Lower lobe of right lung (tissue), 2 donors: ENCODE results near the gene DCAF15. TPM values are rescaled to one million over a fixed set of nuclear protein-coding genes. Genes with fewer than 3 reads are reported as not detected.
A peak's percentile ranks its signal among the peaks of the same experiment; 100 is the strongest.

ENCODE experiments used
- ATAC-seq, 2 donors: fragments of 200-7000 bp; cut with Tn5 transposase; one replicate each; pipeline ENCODE4 v1.9.1; 2020 to 2022; ENCODE audit warnings: mild to moderate bottlenecking in 2 of 2, moderate library complexity in 2 of 2
- DNase-seq: peaks from one replicate; pipeline ENCODE4 v3.0.0-alpha.2; 2020
- H3K27ac ChIP-seq: fragments of 200-600 bp; one replicate; pipeline ENCODE4 v1.8.0; 2022
- H3K27me3 ChIP-seq: fragments of 200-600 bp; one replicate; pipeline ENCODE4 v1.8.0; 2022; ENCODE audit warnings: low read depth
- H3K36me3 ChIP-seq: fragments of 200-600 bp; one replicate; pipeline ENCODE4 v1.8.0; 2022; ENCODE audit warnings: mild to moderate bottlenecking
- H3K4me1 ChIP-seq: fragments of 200-600 bp; one replicate; pipeline ENCODE4 v1.8.0; 2022
- H3K4me3 ChIP-seq: fragments of 200-600 bp; one replicate; pipeline ENCODE4 v1.8.0; 2022; ENCODE audit warnings: mild to moderate bottlenecking
- H3K9me3 ChIP-seq: fragments of 200-600 bp; one replicate; pipeline ENCODE4 v1.8.0; 2022
- intact Hi-C: fragments of 100-400 bp; cut with DNase I; formaldehyde crosslinking; loops from one replicate; pipeline ENCODE4 v1.11.0; 2022
- total RNA-seq: library from RNA; stranded (reverse); fragmentation: NEBNext Ultra II Directional; extraction: Animal tissue kit (Norgen Biotek cat#: 25700); gene quantifications from one replicate; pipeline ENCODE4 v1.2.1, GENCODE V29; 2021
- TF ChIP-seq, protein P1 (sequence below): fragments of 200-600 bp; IDR thresholded peaks from one replicate; pipeline ENCODE4 v1.8.0; 2022; ENCODE audit warnings: antibody characterized with exemption, mild to moderate bottlenecking
- donor health status: DM: no; HTN: yes; CAD: no; lungs with severe emphysema.

DCAF15 gene
- total RNA-seq, 1 donor from 2014 or later: 28.4 TPM

GRCh38 chr19:13937479-13938300, 14.6 kb upstream of the DCAF15 start:
- H3K4me1 ChIP-seq: peaks cover 7% of the 10 kb centered on the region
- no peak overlapping the region for H3K27ac ChIP-seq
- DNase-seq (no peak), ATAC-seq (peak; percentile 10 to 30)
- H3K9me3 ChIP-seq: no peaks in the 10 kb centered on the region
- no peaks in the 10 kb centered on the region for H3K36me3 ChIP-seq
- peak overlapping the region; percentile 40 for H3K4me3 ChIP-seq
- TF ChIP-seq, protein P1, sequence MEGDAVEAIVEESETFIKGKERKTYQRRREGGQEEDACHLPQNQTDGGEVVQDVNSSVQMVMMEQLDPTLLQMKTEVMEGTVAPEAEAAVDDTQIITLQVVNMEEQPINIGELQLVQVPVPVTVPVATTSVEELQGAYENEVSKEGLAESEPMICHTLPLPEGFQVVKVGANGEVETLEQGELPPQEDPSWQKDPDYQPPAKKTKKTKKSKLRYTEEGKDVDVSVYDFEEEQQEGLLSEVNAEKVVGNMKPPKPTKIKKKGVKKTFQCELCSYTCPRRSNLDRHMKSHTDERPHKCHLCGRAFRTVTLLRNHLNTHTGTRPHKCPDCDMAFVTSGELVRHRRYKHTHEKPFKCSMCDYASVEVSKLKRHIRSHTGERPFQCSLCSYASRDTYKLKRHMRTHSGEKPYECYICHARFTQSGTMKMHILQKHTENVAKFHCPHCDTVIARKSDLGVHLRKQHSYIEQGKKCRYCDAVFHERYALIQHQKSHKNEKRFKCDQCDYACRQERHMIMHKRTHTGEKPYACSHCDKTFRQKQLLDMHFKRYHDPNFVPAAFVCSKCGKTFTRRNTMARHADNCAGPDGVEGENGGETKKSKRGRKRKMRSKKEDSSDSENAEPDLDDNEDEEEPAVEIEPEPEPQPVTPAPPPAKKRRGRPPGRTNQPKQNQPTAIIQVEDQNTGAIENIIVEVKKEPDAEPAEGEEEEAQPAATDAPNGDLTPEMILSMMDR: no peak
- intact Hi-C loops: no loop called here
- peaks cover 13% of the 10 kb centered on the region for H3K27me3 ChIP-seq

DNA sequence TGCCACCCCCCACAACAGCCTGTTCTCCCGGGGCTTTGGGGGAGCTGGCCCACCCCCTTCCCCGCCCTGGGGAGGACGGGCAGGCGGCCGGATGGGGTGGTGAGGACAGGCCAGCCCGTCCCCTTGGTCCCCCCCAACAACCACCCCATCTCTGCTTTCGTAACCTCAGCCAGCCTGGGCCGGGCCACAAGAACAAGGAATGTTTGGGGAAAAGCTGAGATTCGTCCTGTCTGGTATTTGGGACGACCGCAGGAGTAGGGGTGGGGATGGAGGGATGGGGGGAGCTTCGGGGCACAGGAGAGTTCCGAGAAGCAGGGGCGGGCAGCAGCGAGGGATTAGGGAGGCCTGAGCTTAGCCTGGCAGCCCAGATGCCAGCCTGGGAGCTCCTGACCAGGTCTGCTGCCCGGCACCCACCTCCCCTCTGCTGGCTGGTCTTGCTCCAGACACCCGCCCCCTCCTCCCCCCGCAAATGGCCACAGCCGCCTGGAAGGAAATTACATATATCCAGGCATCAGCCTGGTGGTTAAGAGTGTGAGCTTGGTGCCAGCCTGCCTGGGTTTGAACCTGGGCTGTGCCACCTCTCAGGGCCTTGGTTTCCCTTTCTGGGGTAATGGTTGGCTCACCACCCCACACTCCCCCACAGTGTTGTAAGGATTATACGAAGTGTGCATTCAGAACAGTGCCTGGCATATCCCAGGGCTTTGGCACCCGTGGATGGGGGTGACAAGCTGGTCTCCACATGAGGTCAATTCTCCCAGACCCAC, 13.8 kb upstream of the DCAF15 start, which contains the start of gene PODNL1:
Gene PODNL1 (minus strand): TSS at position 117 of the 764 bp plus-strand sequence. CDS start 236 bp downstream, outside the sequence.
- peak within 1 kb of the TSS; percentile 40 for H3K4me3 ChIP-seq

GRCh38 chr19:13942023-13942684, 10.2 kb upstream of the DCAF15 start:
- TF ChIP-seq, protein P1: no peak
- Histone ChIP-seq H3K9me3 (no peaks in the 10 kb centered on the region), H3K4me1 (peaks cover 7% of the 10 kb centered on the region), H3K4me3 (no peak overlapping the region), H3K36me3 (no peaks in the 10 kb centered on the region), H3K27ac (no peak overlapping the region), H3K27me3 (peaks cover 13% of the 10 kb centered on the region)
- intact Hi-C loops: no loop called here
- DNase-seq: no peak
- no peak for ATAC-seq

More for the DNA sequence above, 13.8 kb upstream of the DCAF15 start, which contains the start of gene PODNL1:
- peaks cover 7% of the 10 kb centered on the region for H3K4me1 ChIP-seq
- no peaks in the 10 kb centered on the region for H3K36me3 ChIP-seq
- intact Hi-C loops: no loop called here
- DNase-seq (no peak), ATAC-seq (peak; percentile 64 to 67)
- no peaks in the 10 kb centered on the region for H3K9me3 ChIP-seq
- H3K27ac ChIP-seq: no peak within 1 kb of the TSS
- H3K27me3 ChIP-seq: peaks cover 13% of the 10 kb centered on the region
- TF ChIP-seq, protein P1: no peak

- Histone ChIP-seq H3K36me3 (no peaks in the 10 kb centered on the region), H3K9me3 (no peaks in the 10 kb centered on the region), H3K4me1 (no peaks in the 10 kb centered on the region), H3K4me3 (no peak overlapping the region), H3K27ac (no peak overlapping the region), H3K27me3 (no peaks in the 10 kb centered on the region)
- ATAC-seq: no peak
- intact Hi-C loops: no loop called here
- DNase-seq: no peak
- TF ChIP-seq, protein P1: no peak
Observed at GRCh38 chr19:13946414-13946813, 5.9 kb upstream of the DCAF15 start.

DNA sequence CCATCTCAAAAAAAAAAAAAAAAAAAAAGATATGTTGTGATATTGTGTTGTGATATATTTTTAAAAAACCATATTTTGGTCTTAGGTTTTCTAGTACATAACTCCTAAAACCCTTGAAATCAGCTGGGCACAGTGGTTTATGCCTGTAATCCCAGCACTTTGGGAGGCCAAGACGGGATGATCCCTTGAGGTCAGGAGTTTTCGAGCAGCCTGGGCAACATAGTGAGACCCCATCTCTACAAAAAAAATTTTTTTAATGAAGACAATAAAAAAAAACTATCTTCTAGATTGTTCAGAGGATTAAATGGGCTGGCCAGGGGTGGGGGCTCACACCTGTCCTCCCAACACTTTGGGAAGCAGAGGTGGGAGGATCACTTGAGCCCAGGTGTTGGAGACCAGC, 1.3 kb upstream of the DCAF15 start:
- H3K27ac ChIP-seq: no peak overlapping the region
- DNase-seq: no peak
- ATAC-seq: no peak
- no peaks in the 10 kb centered on the region for H3K9me3 ChIP-seq
- H3K36me3 ChIP-seq: peaks cover 18% of the 10 kb centered on the region
- no peaks in the 10 kb centered on the region for H3K27me3 ChIP-seq
- H3K4me1 ChIP-seq: peaks cover 18% of the 10 kb centered on the region
- intact Hi-C loops: no loop called here
- no peak overlapping the region for H3K4me3 ChIP-seq
- TF ChIP-seq, protein P1: no peak
